HS-27A (cell line): ENCODE data around the gene MACROD2.

Experiments used
- DNase-seq: peaks from one replicate; pipeline ENCODE4 v3.0.0-alpha.2; 2012; ENCODE audit warnings: low read depth, missing footprints

MACROD2 gene

DNA sequence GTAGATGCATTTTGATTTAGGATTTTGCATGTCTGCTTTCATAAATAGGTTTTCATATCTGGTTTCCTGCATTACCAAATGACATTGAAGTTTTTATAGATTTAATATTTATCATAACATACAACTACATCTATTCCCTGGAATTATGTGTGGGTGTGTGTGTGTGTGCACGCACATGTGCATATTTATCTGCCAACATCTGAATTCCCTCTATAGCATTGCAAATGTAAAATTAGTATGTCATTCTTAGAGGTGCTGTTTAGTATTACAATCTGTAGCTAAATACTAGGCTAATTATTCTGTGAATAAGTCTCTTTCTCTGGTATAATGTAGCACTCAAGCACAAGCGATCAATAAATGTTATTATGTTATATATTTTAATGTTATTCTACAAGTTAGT lies 820.0 kb downstream of the MACROD2 start:
- DNase-seq, result no peak

GRCh38 chr20:14816471-14816870 lies 821.2 kb downstream of the MACROD2 start:
- DNase-seq, result no peak

DNA sequence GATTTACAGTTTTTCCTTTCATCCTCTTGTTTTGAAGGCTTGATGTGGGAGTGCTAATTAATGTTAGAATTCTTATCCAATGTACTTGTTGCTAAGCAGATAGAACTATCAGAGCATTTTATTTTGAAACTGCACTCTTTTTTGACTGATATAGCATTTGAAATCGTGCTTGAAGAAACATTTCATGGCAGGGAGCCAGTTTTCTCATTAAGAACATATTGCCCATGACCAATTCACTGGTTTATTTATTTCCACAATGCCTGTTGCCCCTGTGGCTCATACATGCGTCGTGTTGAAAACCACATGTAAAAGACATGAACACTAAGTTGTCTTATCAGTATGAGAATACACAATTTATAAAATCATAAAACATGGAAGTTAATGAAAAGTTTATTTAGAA lies 821.8 kb downstream of the MACROD2 start:
- DNase-seq, result no peak

- DNase-seq, result no peak
These were observed 825.5 kb downstream of the MACROD2 start for GRCh38 chr20:14820771-14821170.

GRCh38 chr20:14821251-14821650 lies 825.9 kb downstream of the MACROD2 start:
- no peak for DNase-seq

- no peak for DNase-seq
These were observed 829.7 kb downstream of the MACROD2 start for GRCh38 chr20:14824996-14825395.

- no peak for DNase-seq
These were observed 831.4 kb downstream of the MACROD2 start for GRCh38 chr20:14826543-14827313.

GRCh38 chr20:14828459-14828858 lies 833.1 kb downstream of the MACROD2 start:
- no peak for DNase-seq

GRCh38 chr20:14829906-14830305 lies 834.6 kb downstream of the MACROD2 start:
- no peak for DNase-seq

GRCh38 chr20:14830466-14830865 lies 835.1 kb downstream of the MACROD2 start:
- no peak for DNase-seq

DNA sequence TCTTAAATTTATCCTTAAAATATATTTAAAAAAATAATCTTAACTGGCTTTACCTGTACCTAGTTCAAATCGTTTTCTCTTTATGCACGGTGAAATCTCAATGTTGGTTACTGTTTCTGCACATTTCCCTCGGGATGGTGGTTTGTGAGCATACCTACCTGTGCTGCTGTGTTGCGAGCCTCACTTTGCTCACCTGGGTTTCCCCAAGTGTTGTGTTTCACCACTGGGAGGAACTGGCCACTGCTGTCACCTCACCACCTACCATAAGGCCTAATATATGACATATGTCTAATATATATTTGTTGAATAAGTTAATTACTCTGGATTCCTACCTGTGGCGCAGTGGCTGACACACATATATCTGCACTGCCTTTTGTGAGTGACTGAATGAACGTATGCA lies 835.6 kb downstream of the MACROD2 start:
- DNase-seq, result no peak

GRCh38 chr20:14832630-14833029 lies 837.3 kb downstream of the MACROD2 start:
- DNase-seq, result no peak

- peak; percentile 52 for DNase-seq
These were observed 843.6 kb downstream of the MACROD2 start for GRCh38 chr20:14838663-14839628.

DNA sequence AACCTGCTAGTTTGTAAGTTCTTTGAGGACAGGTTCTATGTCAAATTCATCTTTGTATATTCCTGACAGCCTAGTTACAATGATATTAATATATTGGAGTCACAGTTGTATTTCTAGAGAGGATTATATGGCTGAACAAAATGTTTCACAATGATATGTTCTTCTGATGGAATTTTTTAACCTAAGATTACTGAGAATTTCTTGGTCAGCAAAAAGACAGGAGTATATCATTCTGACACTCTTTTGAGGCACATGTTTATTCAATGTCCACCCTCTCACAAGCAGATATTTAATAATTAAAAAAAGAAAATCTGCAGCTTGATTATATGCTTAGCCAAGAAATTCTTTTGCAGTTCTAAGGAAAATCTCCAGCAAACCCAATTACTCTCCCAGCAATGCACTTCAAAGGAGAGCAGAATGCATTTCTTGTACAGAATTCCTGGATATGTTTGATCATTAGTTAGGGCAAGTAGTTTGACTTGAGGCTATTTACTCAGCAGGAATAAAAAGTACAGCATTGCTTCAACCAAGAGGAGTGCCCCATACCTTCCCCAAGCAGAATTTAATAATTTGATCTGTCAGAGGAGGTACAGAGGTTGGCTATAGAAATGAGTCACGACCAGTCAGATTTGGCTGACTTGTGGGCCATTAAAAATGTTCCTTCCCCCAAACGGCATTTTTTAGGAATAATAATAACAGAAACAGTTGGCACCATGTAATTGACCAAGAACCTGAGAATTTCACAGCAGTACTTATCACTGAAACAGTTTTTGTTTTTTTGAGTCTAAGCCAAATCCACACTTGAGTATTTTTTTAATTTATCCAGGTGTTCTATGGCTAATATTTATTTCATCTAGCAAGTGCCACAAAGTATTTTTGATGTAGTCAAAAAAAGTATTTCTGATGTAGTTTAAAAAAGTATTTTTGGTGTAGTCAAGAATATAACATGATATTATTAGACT lies 850.2 kb downstream of the MACROD2 start:
- DNase-seq, result no peak

DNA sequence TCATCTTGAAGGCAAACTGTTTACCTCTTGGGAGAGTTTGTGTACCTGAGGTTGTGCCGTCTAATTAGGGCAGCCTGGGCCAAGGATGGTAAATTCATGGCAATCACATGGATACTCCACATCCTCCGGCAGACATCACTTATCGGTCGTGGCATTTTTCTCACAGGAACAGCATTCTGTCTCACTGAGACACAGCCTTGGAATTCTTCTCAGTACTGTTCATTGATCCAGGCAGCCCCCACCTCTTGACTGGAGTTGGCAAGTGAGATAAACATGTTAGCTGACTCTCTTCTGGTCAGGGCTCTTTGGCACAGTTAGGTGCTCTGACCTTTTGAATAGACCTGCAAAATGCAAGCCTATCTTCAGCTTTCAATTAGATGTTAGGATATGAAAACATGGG lies 853.5 kb downstream of the MACROD2 start:
- DNase-seq, result no peak

DNA sequence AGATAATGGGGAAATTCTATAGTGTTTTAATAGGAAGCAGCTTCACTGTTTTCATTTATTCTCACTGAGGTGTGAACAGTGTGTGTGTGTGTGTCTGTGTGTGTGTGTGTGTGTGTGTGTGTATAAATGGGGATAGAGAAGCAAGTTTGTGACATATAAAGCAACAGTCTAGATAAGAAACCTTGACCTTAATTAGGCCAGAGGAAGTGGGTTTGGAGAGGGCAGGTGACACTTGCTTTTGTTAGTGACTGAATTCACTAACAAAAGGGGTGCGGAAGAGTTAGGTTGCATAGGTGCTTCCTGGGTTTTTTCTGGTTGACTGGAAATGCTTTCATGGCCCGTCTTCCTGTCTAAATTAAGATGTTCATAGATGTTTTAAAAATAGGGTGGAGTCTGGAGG lies 857.8 kb downstream of the MACROD2 start:
- DNase-seq, result no peak

GRCh38 chr20:14855171-14855570 lies 859.9 kb downstream of the MACROD2 start:
- DNase-seq, result no peak

DNA sequence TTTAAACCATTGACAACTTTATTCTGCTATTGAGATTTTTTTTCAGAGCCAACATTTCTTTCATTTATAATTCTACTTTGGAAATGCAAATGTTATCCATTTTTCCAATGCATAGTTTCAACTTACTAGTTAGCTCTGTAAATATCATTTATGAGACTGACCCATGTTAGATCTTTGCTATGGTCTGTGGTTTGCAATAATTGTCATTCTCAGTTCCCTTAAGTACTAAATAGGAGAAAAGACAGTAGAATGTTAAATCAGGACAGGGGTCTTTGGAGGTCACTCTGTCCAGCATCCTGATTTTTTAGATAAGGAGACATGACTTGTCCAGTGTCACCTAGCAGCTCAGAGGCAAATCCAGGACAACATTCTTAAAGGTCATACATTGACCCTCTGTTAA lies 864.3 kb downstream of the MACROD2 start:
- DNase-seq, result no peak

DNA sequence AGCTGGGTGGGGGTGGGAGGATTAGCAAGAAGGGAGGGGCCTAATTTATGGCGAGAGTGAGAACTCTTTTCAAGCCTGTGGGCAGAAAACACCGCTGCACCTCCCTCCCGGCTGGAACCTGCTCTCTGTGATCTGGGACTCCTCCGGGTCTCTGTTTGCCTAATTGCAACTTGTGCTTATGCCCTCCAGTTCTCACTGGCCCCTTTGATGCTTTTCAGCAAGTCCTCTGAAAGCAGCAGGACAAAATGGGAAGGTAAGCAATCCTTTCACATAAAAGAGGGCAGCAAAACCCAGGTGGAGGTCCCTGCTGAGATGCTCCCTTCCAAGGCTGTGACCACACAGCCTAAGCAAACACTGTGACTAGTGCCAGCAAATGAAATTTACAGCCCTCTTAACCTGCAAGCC lies 865.1 kb downstream of the MACROD2 start:
- DNase-seq, result no peak

GRCh38 chr20:14861028-14861699 lies 865.8 kb downstream of the MACROD2 start:
- DNase-seq, result no peak

DNA sequence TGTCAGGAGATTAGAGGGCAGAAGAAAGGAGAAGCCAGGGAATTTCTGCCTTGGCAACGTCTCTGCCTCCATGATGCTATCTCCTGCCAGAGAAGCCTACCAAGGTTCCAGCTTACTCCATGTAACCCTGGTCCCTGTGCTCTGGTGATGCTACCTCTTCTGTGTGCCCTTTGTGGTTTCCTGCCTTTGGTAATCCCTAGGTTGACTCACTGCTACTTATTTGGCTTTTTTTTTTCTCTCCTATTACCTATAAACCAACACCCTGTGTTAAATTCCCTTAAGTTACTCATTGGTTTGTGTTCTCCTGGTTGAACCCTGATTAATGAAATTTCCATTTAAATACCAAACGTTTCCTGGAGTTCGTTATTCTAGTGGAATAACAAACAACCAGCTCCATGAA lies 869.9 kb downstream of the MACROD2 start:
- DNase-seq, result no peak
